CD14-positive monocyte (primary cell): Measurements from ENCODE around the gene DNA2. TPM values are rescaled to one million over a fixed set of nuclear protein-coding genes. Genes with fewer than 3 reads are reported as not detected.

Experiments used
- DNase-seq, 3 donors: peaks; one replicate each; pipeline ENCODE4 v3.0.0-alpha.2; 2011 to 2022
- H2AFZ ChIP-seq: 2 replicates; pipeline ENCODE4 v1.6.0; 2012; ENCODE audit warnings: mild to moderate bottlenecking, low read depth, low read length, inconsistent platforms; ENCODE audit not compliant: insufficient read depth, poor library complexity, severe bottlenecking
- H3K27ac ChIP-seq, 2 donors: 1 replicate in 1 of 2; 2 replicates in 1 of 2; pipeline ENCODE4 v1.5.1; 2012 to 2013; ENCODE audit warnings: low read length in 2 of 2, control low read depth in 1 of 2, inconsistent platforms in 1 of 2, low read depth in 1 of 2, mild to moderate bottlenecking in 1 of 2
- H3K27me3 ChIP-seq, 2 donors: one replicate each; pipeline versions ENCODE4 v1.6.0 to v1.6.1; 2011 to 2013; ENCODE audit warnings: low read length in 2 of 2; ENCODE audit not compliant: control insufficient read depth in 2 of 2, insufficient read depth in 2 of 2
- H3K36me3 ChIP-seq, 2 donors: replicated peaks in 1 of 2; 1 replicate in 1 of 2; 2 replicates in 1 of 2; pipeline versions ENCODE4 v1.5.1 to v1.6.1; 2012 to 2013; ENCODE audit warnings: low read length in 2 of 2, control low read depth in 1 of 2, inconsistent platforms in 1 of 2, mild to moderate bottlenecking in 1 of 2; ENCODE audit not compliant: insufficient read depth in 2 of 2, control insufficient read depth in 1 of 2
- H3K4me1 ChIP-seq, 2 donors: 1 replicate in 1 of 2; 2 replicates in 1 of 2; pipeline versions ENCODE4 v1.5.1 to v1.6.1; 2012 to 2013; ENCODE audit warnings: low read length in 2 of 2, control low read depth in 1 of 2, inconsistent platforms in 1 of 2, mild to moderate bottlenecking in 1 of 2, moderate library complexity in 1 of 2; ENCODE audit not compliant: insufficient read depth in 2 of 2, control insufficient read depth in 1 of 2
- H3K4me2 ChIP-seq: replicated peaks from 2 replicates; pipeline ENCODE3; 2012; ENCODE audit warnings: low read length, moderate library complexity, mild to moderate bottlenecking; ENCODE audit not compliant: poor library complexity, severe bottlenecking; ENCODE audit errors: extremely low read depth
- H3K4me3 ChIP-seq, 3 experiments: fragments of 200-600 bp in 1 of 3; sonication (generic) in 1 of 3; replicated peaks in 1 of 3; 1 replicate in 2 of 3; 2 replicates in 1 of 3; pipeline ENCODE4 v1.5.1; 2011 to 2013; ENCODE audit warnings: low read length in 3 of 3, mild to moderate bottlenecking in 3 of 3, control low read depth in 2 of 3, low read depth in 2 of 3, inconsistent platforms in 1 of 3, moderate library complexity in 1 of 3
- H3K79me2 ChIP-seq: 2 replicates; pipeline ENCODE4 v1.6.0; 2012; ENCODE audit warnings: mild to moderate bottlenecking, control low read depth, inconsistent platforms, low read length, moderate library complexity; ENCODE audit not compliant: insufficient read depth
- H3K9ac ChIP-seq: 2 replicates; pipeline ENCODE4 v1.6.0; 2017; ENCODE audit warnings: low read length, mild to moderate bottlenecking; ENCODE audit not compliant: insufficient read depth, poor library complexity, severe bottlenecking
- H3K9me3 ChIP-seq, 2 donors: replicated peaks in 1 of 2; 1 replicate in 1 of 2; 2 replicates in 1 of 2; pipeline versions ENCODE4 v1.5.1 to v1.6.1; 2012 to 2013; ENCODE audit warnings: low read length in 2 of 2, control low read depth in 1 of 2; ENCODE audit not compliant: control insufficient read depth in 1 of 2, insufficient read depth in 1 of 2
- H4K20me1 ChIP-seq: 2 replicates; pipeline ENCODE4 v1.6.0; 2012; ENCODE audit warnings: mild to moderate bottlenecking, low read length, control low read depth, moderate library complexity; ENCODE audit not compliant: insufficient read depth
- H3K27ac Mint-ChIP-seq, 7 donors: one replicate each; pipeline ENCODE4 v1.8.0; 2020; ENCODE audit warnings: mild to moderate bottlenecking in 7 of 7, mixed read lengths in 7 of 7, moderate library complexity in 6 of 7, inconsistent platforms in 2 of 7
- H3K27me3 Mint-ChIP-seq, 3 donors: one replicate each; pipeline ENCODE4 v1.8.0; 2021 to 2022; ENCODE audit warnings: low read depth in 3 of 3, mild to moderate bottlenecking in 3 of 3, mixed read lengths in 3 of 3, moderate library complexity in 3 of 3, inconsistent platforms in 1 of 3
- H3K36me3 Mint-ChIP-seq, 2 donors: one replicate each; pipeline ENCODE4 v1.8.0; 2020; ENCODE audit warnings: mixed read lengths in 2 of 2, inconsistent platforms in 1 of 2, mild to moderate bottlenecking in 1 of 2
- H3K4me1 Mint-ChIP-seq: one replicate; pipeline ENCODE4 v1.8.0; 2020; ENCODE audit warnings: mild to moderate bottlenecking, mixed read lengths
- H3K4me3 Mint-ChIP-seq, 2 donors: one replicate each; pipeline ENCODE4 v1.8.0; 2020; ENCODE audit warnings: mild to moderate bottlenecking in 2 of 2, mixed read lengths in 2 of 2, moderate library complexity in 1 of 2
- H3K9me3 Mint-ChIP-seq, 7 donors: one replicate each; pipeline ENCODE4 v1.8.0; 2020 to 2022; ENCODE audit warnings: mixed read lengths in 7 of 7, mild to moderate bottlenecking in 6 of 7, moderate library complexity in 6 of 7, inconsistent platforms in 2 of 7
- CTCF ChIP-seq: fragments of 200-600 bp; IDR thresholded peaks from one replicate; pipeline ENCODE4 v1.8.0; 2022; ENCODE audit warnings: antibody characterized with exemption, mild to moderate bottlenecking
- WGBS: methylation state at CpG from one replicate; pipeline ENCODE4 v1.1.5; 2013; ENCODE audit warnings: missing lambda C conversion rate; ENCODE audit not compliant: insufficient coverage; 5-methylcytosine and 5-hydroxymethylcytosine counted together
- intact Hi-C, 2 donors: fragments of 100-400 bp; cut with micrococcal nuclease; formaldehyde crosslinking; loops; one replicate each; pipeline versions ENCODE4 v1.15.0 to v1.15.1; 2023
- polyA plus RNA-seq, 3 donors: library from polyadenylated mRNA; depleted of rRNA in 1 of 3; unstranded in 2 of 3; stranded (reverse) in 1 of 3; fragments of 300-500 nt in 2 of 3; fragments of >200 nt in 1 of 3; fragmentation: Illumina TruSeq in 2 of 3; gene quantifications; 1 replicate in 2 of 3; 2 replicates in 1 of 3; pipeline ENCODE4 v1.2.3, GENCODE V29; 2012 to 2021

DNA2 gene
- polyA plus RNA-seq, 3 donors: 0.08 to 0.99 (median 0.18) TPM

GRCh38 chr10:68424454-68425014, 47.2 kb downstream of the DNA2 start:
- no peaks in the 10 kb centered on the region for H3K4me1 Mint-ChIP-seq
- 95% methylated on average over 20 of the region's 20 CpGs for WGBS
- Histone ChIP-seq H3K79me2 (no peaks in the 10 kb centered on the region), H3K27me3 (no peaks in the 10 kb centered on the region), H4K20me1 (no peaks in the 10 kb centered on the region), H3K9ac (no peak overlapping the region), H3K36me3 (peaks cover 6 to 61% of the 10 kb centered on the region in 2 donors), H3K4me3 (no peak overlapping the region), H3K4me2 (no peak overlapping the region), H3K27ac (no peak overlapping the region), H2AFZ (no peak overlapping the region), H3K9me3 (no peaks in the 10 kb centered on the region), H3K4me1 (no peaks in the 10 kb centered on the region)
- no peak for DNase-seq
- H3K27me3 Mint-ChIP-seq: peaks cover 0 to 3% (median 2%) of the 10 kb centered on the region in 3 donors
- intact Hi-C loops: no loop called here
- no peak overlapping the region for H3K4me3 Mint-ChIP-seq
- H3K27ac Mint-ChIP-seq: no peak overlapping the region
- peaks cover 29 to 78% of the 10 kb centered on the region in 2 donors for H3K36me3 Mint-ChIP-seq
- H3K9me3 Mint-ChIP-seq: peaks cover 0 to 1% (median 0%) of the 10 kb centered on the region in 7 donors
- TF ChIP-seq CTCF: no peak

GRCh38 chr10:68423522-68423921, 48.3 kb downstream of the DNA2 start:
- Mint-ChIP-seq H3K4me3 (no peak overlapping the region), H3K9me3 (peaks cover 0 to 1% (median 0%) of the 10 kb centered on the region in 7 donors), H3K4me1 (no peaks in the 10 kb centered on the region), H3K27ac (peak overlapping the region in 1 of 7 donors; percentile 46), H3K36me3 (peaks cover 29 to 77% of the 10 kb centered on the region in 2 donors), H3K27me3 (peaks cover 0 to 2% (median 2%) of the 10 kb centered on the region in 3 donors)
- H3K4me1 ChIP-seq: no peaks in the 10 kb centered on the region
- intact Hi-C loops: no loop called here
- 100% methylated on average over 1 of the region's 5 CpGs for WGBS
- H3K9ac ChIP-seq: no peak overlapping the region
- H3K9me3 ChIP-seq: no peaks in the 10 kb centered on the region
- no peaks in the 10 kb centered on the region for H3K79me2 ChIP-seq
- no peak overlapping the region for H3K4me3 ChIP-seq
- no peaks in the 10 kb centered on the region for H4K20me1 ChIP-seq
- no peak for TF ChIP-seq CTCF
- no peaks in the 10 kb centered on the region for H3K27me3 ChIP-seq
- no peak overlapping the region for H3K4me2 ChIP-seq
- H3K27ac ChIP-seq: peak overlapping the region in 1 of 2 donors; percentile 20
- H2AFZ ChIP-seq: no peak overlapping the region
- no peak for DNase-seq
- peaks cover 6 to 65% of the 10 kb centered on the region in 2 donors for H3K36me3 ChIP-seq
